ENCODE results near the gene PDLIM7.
"Not testable (repeated sequence)": the region's sequence is repeated elsewhere in the genome, so short reads cannot be mapped to it uniquely, and the experiment has no call there.

The PDLIM7 gene

GRCh38 chr5:177489119-177489716 lies 8.2 kb downstream of the PDLIM7 start:
- DNase-seq, result no peak

DNA sequence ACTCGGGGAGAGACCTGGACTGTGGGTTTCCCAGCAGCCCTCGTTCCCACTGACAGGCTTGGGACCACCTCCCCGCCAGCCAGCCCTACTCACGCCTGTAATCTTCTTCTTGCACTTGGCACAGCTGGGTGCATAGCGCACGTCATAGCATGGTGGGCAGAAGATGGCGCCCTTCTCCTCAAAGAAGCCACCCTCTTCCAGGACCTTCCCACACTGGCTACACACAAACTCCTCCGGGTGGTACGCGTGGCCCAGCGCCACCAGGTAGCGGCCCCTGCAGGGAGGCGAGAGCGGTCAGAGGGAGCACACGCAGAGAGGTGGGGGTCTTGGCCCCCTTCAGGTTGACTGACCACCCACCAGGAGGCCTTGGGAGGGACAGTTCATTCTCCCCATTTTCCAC lies 9.4 kb downstream of the PDLIM7 start:
- no peak for DNase-seq

DNA sequence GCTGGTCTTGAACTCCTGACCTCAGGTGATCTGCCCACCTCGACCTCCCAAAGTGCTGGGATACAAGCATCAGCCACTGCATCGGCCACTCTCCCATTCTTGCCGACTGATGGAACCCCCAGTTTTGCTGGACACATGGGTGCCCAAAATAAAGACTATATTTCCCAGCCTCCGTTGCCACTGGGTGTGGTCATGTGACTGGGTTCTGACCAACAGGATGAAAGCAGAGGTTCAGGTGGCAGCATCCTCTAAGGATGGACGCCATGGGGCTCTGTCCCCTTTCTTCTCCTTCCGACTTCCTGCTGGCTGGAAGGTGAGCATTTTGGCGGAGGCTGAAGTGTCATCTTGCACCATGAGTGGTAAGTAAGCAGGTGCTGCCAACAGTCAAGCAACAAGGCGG lies 10.3 kb downstream of the PDLIM7 start:
- no peak for DNase-seq

GRCh38 chr5:177486256-177486655 lies 11.1 kb downstream of the PDLIM7 start:
- no peak for DNase-seq

- not testable (repeated sequence) for DNase-seq
These were observed 11.7 kb downstream of the PDLIM7 start for GRCh38 chr5:177485753-177486152.

DNA sequence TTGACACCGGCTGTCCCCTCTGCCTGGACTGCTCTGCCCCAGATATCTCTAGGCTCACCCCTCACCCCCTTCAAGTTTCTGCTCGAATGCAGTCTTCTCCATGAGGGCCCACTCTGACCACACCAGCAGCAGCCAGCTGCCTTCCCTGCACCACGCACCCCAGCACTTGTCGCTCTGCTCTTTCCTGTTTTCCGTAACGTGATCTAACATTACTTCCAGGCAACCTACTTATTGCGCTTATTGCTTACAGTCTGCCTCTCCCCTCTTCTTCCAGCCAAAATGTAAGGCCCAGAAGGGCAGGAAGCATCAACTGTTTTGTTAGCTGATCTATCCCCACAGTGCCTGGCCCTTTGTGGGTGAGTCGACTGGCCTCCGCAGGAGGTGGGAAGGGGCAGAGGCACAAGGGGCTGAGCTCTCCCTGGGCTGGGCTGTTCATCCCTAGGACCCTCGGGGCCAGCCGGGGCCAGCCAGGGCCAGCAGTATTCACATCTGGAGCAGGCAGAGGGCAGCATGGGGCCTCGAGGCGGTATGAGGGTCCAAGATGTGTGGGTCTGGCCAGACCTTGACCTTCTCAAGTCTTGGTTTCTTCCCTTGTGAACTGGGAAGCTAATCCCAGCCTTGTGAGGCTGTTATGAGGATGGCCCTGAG lies 12.4 kb downstream of the PDLIM7 start:
- no peak for DNase-seq

- DNase-seq, result no peak
These were observed 13.2 kb downstream of the PDLIM7 start for GRCh38 chr5:177483994-177484901.

DNA sequence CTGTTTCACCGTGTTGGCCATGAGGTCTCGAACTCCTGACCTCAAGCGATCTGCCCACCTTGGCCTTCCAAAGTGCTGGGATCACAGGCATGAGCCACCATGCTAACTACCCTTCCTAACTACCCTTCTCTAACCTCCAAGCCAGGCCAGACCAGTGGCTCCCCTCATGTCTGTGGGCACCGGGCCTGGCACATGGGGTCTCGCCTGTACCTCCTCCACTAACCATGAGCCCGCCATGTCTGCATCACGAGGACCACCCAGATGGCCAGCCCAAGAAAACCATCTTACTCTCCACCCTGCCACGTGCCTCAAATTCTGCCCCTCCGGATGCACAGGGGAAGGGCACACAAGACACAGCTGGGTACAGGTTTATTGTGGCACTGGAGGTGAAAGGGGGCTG lies 14.4 kb downstream of the PDLIM7 start:
- no peak for DNase-seq

GRCh38 chr5:177482359-177482795 lies 15.0 kb downstream of the PDLIM7 start:
- no peak for DNase-seq

- no peak for DNase-seq
These were observed 17.6 kb downstream of the PDLIM7 start for GRCh38 chr5:177479774-177480173.

DNA sequence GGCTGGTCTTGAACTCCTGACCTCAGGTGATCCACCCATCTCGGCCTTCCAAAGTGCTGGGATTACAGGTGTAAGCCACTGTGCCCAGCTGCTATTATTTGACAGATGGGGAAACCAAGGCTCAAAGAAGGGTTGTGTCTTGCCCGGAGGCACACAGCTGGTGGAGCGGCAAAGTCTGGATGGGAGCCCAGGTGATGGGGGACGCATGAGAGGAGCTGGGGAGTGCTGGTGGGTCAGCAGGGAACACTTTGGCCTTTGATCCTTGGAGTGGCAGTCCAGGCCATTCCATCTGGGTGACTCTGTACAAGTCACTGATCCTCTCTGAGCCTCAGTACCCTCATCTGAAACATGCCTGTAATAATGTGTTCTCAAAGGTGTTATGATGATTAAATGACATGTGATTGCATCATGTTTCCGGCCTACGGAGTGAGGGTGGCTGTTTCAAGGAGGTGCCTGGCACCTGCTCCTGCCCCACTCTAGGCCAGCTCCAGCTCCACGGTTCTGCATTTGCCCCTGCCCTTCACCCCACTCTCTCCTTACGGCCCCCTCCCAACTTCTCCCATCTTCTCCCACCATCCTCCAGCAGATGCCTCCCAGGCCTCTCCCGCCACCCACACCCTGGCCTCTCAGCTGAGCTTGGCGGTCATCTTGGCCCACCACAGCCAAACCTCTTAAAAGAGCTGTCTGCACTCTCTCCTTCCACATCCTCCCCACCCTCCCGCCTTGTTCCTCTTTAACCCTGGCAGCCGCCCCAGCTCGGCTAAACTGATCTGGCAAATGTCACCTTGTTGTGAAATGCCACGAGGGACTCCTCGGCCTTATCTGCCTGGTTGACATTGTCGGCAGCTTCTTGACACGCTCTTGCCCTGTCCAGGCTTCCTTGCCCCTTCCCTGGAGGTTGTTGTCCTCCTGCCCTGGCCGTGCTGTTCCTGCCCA lies 18.4 kb downstream of the PDLIM7 start:
- no peak for DNase-seq

DNA sequence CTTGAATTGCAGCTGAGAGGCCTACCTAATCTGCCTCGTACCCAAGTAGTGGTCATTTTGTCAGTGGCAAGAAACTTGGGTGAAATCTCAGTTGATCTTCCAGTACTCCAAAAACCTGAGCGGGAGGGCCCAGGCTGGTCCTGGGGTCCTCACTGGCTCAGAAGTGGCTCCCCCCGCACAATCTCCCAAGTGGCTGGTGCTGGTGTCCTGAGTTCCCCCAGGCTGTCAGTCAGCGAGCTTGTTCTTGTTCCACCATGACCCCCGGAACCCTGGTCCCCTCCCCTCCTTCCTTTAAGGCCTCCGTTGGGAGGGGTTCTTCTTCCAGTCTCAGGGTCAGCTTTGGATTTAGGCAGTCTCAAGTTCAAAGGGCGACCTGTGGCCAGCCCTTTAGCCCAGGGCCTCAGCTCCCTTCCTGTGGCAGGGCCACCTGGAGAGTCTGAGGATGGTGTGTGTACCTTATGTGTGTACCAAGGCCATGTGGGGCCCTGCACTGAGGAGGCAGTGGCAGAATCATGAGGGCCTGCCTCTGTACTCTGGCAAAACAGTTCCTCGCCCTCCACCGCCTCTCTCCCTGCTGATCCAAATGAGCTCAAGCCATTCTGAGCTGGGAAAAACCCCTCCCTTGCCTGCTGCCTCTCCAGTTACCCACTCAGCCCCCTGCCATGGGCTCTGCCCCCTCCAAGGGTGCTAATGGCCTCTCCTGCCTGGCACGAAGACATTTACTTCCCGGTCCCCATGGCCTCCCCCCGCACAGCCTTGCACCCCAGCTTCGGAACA lies 19.5 kb downstream of the PDLIM7 start:
- DNase-seq, result no peak

- DNase-seq, result no peak
These were observed 20.7 kb downstream of the PDLIM7 start for GRCh38 chr5:177476531-177477233.

- no peak for DNase-seq
These were observed 21.6 kb downstream of the PDLIM7 start for GRCh38 chr5:177475563-177476427.

DNA sequence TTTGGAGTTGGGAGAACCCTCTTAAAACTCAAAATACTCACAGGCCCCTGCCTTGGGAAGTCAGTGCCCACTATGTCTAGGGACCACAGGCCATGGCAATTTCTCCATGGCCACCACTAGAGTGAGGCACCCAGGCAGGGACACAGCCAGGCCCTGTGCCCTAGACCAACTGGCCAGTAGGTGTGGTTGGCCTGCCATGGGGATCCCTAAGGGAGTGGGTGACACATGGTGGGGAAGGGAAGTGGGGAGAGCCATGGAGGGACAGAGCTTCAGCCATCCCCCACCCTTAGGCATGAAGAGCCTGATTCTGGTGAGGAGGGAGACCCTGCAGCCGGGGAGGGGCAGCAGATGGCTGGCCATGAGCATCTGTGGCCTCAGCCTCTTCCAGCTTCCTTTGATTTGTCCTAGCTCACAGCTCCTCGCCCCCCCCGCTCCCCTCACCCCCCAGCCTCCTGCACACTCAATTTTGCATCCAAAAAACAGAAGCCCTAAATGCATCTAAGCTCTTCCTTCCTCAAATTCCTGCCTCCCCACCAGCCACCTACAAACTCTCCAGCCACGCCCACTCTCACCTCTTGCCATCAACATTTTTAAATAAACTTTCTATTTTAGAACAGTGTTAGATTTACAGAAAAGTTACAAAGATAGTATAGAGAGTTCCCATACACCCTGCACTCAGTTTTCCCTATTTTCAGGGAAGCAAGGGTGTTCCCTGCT lies 22.4 kb downstream of the PDLIM7 start:
- no peak for DNase-seq

GRCh38 chr5:177474002-177474476 lies 23.4 kb downstream of the PDLIM7 start:
- no peak for DNase-seq

GRCh38 chr5:177473443-177474001 lies 23.9 kb downstream of the PDLIM7 start, which contains the start of gene DBN1:
Gene DBN1 (minus strand): TSS chr5:177473634. CDS start chr5:177473521, 113 bp downstream.
- no peak for DNase-seq

Data from activated CD4-positive, alpha-beta T cell treated with anti-CD3 and anti-CD28 coated beads, Interleukin-2, amount 50 U/mL, for 1 hour (primary cell).